ENCODE measurements around the gene RTN4.

Gene RTN4

GRCh38 chr2:54936766-54937165, 113.5 kb downstream of the RTN4 start:
- no peak for ATAC-seq
- TF ChIP-seq ZNF565 (CRISPR knock-in tag; conservative IDR thresholded peaks at IDR 0.05; ENCODE audit: low read depth) = no peak
- no peak for TF ChIP-seq RARB (CRISPR knock-in tag; IDR thresholded peaks at IDR 0.05)
- no peak for TF ChIP-seq ZNF8 (CRISPR knock-in tag; IDR thresholded peaks at IDR 0.05)
- no peak for TF ChIP-seq TSHZ2 (CRISPR knock-in tag; IDR thresholded peaks at IDR 0.05)
- TF ChIP-seq ZC3H10 (CRISPR knock-in tag; IDR thresholded peaks at IDR 0.05) = no peak
- TF ChIP-seq PPARA (CRISPR knock-in tag; IDR thresholded peaks at IDR 0.05; ENCODE audit: borderline replicate concordance) = no peak

GRCh38 chr2:54935389-54935788, 114.9 kb downstream of the RTN4 start:
- ATAC-seq = no peak
- TF ChIP-seq ZNF70 (CRISPR knock-in tag; IDR thresholded peaks at IDR 0.05) (no peak), ZNF8 (CRISPR knock-in tag; IDR thresholded peaks at IDR 0.05) (no peak), GLIS3 (CRISPR knock-in tag; IDR thresholded peaks at IDR 0.05) (no peak), ISL1 (CRISPR knock-in tag; IDR thresholded peaks at IDR 0.05) (no peak), TOX (CRISPR knock-in tag; IDR thresholded peaks at IDR 0.05; ENCODE audit: borderline replicate concordance) (no peak), ZFP30 (CRISPR knock-in tag; IDR thresholded peaks at IDR 0.05) (no peak), PATZ1 (CRISPR knock-in tag; IDR thresholded peaks at IDR 0.05; ENCODE audit: borderline replicate concordance) (no peak), CSDC2 (CRISPR knock-in tag; IDR thresholded peaks at IDR 0.05) (no peak), CREB5 (CRISPR knock-in tag; IDR thresholded peaks at IDR 0.05; ENCODE audit: low read depth) (no peak), BACH2 (CRISPR knock-in tag; IDR thresholded peaks at IDR 0.05; ENCODE audit: borderline replicate concordance) (no peak), CSRNP3 (CRISPR knock-in tag; IDR thresholded peaks at IDR 0.05) (no peak), TSHZ2 (CRISPR knock-in tag; IDR thresholded peaks at IDR 0.05) (no peak), SNAI2 (CRISPR knock-in tag; IDR thresholded peaks at IDR 0.05) (no peak), RARB (CRISPR knock-in tag; IDR thresholded peaks at IDR 0.05) (no peak), ZNF565 (CRISPR knock-in tag; conservative IDR thresholded peaks at IDR 0.05; ENCODE audit: low read depth) (no peak), OSR1 (CRISPR knock-in tag; IDR thresholded peaks at IDR 0.05) (no peak), ZC3H10 (CRISPR knock-in tag; IDR thresholded peaks at IDR 0.05) (no peak), PPARA (CRISPR knock-in tag; IDR thresholded peaks at IDR 0.05; ENCODE audit: borderline replicate concordance) (no peak), ARNTL (CRISPR knock-in tag; IDR thresholded peaks at IDR 0.05; ENCODE audit: borderline replicate concordance, low read depth) (no peak), ZFP3 (CRISPR knock-in tag; IDR thresholded peaks at IDR 0.05) (no peak)

DNA sequence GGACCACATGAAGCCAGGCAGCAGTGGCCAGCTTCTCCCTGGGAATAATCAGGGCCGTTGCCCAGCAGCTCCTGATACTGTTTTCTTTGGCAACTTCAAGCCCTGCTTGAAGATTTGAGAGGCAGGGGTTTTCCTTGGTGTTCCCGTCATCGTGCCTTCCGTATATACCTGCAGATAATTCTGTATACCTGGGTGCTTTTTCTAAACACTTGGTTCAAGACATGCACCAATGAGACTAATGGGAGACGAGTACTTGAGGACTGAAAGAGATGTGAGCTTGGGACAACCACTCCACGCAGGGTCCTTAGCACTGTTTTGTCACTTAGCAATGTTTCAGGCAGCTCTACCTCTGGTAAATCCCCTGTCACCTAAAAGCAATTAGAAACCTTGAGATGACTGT, 118.8 kb downstream of the RTN4 start:
- ATAC-seq = no peak
- TF ChIP-seq RARB (CRISPR knock-in tag; IDR thresholded peaks at IDR 0.05) = no peak
- TF ChIP-seq ARNTL (CRISPR knock-in tag; IDR thresholded peaks at IDR 0.05; ENCODE audit: borderline replicate concordance, low read depth) = no peak
- TF ChIP-seq ESRRG (CRISPR knock-in tag; IDR thresholded peaks at IDR 0.05) = no peak
- TF ChIP-seq SNAI2 (CRISPR knock-in tag; IDR thresholded peaks at IDR 0.05) = no peak
- no peak for TF ChIP-seq TSHZ2 (CRISPR knock-in tag; IDR thresholded peaks at IDR 0.05)
- TF ChIP-seq ZC3H10 (CRISPR knock-in tag; IDR thresholded peaks at IDR 0.05) = no peak
- no peak for TF ChIP-seq GLIS3 (CRISPR knock-in tag; IDR thresholded peaks at IDR 0.05)
- no peak for TF ChIP-seq CSRNP3 (CRISPR knock-in tag; IDR thresholded peaks at IDR 0.05)
- no peak for TF ChIP-seq TOX (CRISPR knock-in tag; IDR thresholded peaks at IDR 0.05; ENCODE audit: borderline replicate concordance)
- no peak for TF ChIP-seq PPARA (CRISPR knock-in tag; IDR thresholded peaks at IDR 0.05; ENCODE audit: borderline replicate concordance)
